ENCODE results near the gene GEN1.

- TF ChIP-seq CTCF (IDR thresholded peaks at IDR 0.05; ENCODE audit: insufficient read depth, low read length, poor library complexity, severe bottlenecking) = no peak
- no peak for TF ChIP-seq EZH2phosphoT487 (conservative IDR thresholded peaks at IDR 0.05; ENCODE audit: low read length)
These were observed 68.6 kb downstream of the GEN1 start for GRCh38 chr2:17822445-17823117.
